MM.1S (cell line): ENCODE measurements around the gene TMEM258.

Experiments used
- DNase-seq: peaks from one replicate; pipeline ENCODE4 v3.0.0-alpha.2; 2015
- H2AFZ ChIP-seq: fragments of 300-600 bp; sonication (generic); 2 replicates; pipeline ENCODE4 v1.6.0; 2016; ENCODE audit warnings: antibody characterized with exemption, low read length
- H3F3A ChIP-seq: fragments of 300-600 bp; sonication (generic); 2 replicates; pipeline ENCODE4 v1.6.1; 2016; ENCODE audit warnings: mild to moderate bottlenecking, antibody characterized with exemption, low read length, moderate library complexity, mixed read lengths; ENCODE audit not compliant: insufficient read depth
- H3K27ac ChIP-seq: fragments of 300-600 bp; sonication (generic); 2 replicates; pipeline ENCODE4 v1.5.1; 2016; ENCODE audit warnings: mild to moderate bottlenecking, low read length
- H3K27me3 ChIP-seq: fragments of 300-600 bp; sonication (generic); replicated peaks from 2 replicates; pipeline ENCODE4 v1.6.0; 2016; ENCODE audit warnings: low read length; ENCODE audit not compliant: insufficient read depth
- H3K36me3 ChIP-seq: fragments of 300-600 bp; sonication (generic); replicated peaks from 2 replicates; pipeline ENCODE4 v1.6.1; 2016; ENCODE audit warnings: mild to moderate bottlenecking, low read length, mixed read lengths; ENCODE audit not compliant: insufficient read depth
- H3K4me1 ChIP-seq: fragments of 300-600 bp; sonication (generic); 2 replicates; pipeline ENCODE4 v1.6.1; 2016; ENCODE audit warnings: low read length, mixed read lengths
- H3K4me2 ChIP-seq: fragments of 300-600 bp; sonication (generic); 2 replicates; pipeline ENCODE4 v1.6.0; 2016; ENCODE audit warnings: low read depth, low read length
- H3K4me3 ChIP-seq: fragments of 300-600 bp; sonication (generic); 2 replicates; pipeline ENCODE4 v1.5.1; 2016; ENCODE audit warnings: low read length, mixed read lengths
- H3K79me2 ChIP-seq: fragments of 300-600 bp; sonication (generic); 2 replicates; pipeline ENCODE4 v1.6.1; 2016; ENCODE audit warnings: mixed run types, low read length, mixed read lengths
- H3K9ac ChIP-seq: fragments of 300-600 bp; sonication (generic); 2 replicates; pipeline ENCODE4 v1.6.1; 2016; ENCODE audit warnings: low read length, mixed read lengths
- H3K9me2 ChIP-seq: fragments of 300-600 bp; sonication (generic); replicated peaks from 2 replicates; pipeline ENCODE4 v1.6.1; 2016; ENCODE audit warnings: mild to moderate bottlenecking, low read length, mixed read lengths; ENCODE audit not compliant: insufficient read depth
- H3K9me3 ChIP-seq: fragments of 300-600 bp; sonication (generic); replicated peaks from 2 replicates; pipeline ENCODE4 v1.6.1; 2016; ENCODE audit warnings: mild to moderate bottlenecking, low read length, mixed read lengths; ENCODE audit not compliant: insufficient read depth
- H4K20me1 ChIP-seq: fragments of 300-600 bp; sonication (generic); 2 replicates; pipeline ENCODE4 v1.6.1; 2016; ENCODE audit warnings: mild to moderate bottlenecking, low read length, moderate library complexity, mixed read lengths; ENCODE audit not compliant: insufficient read depth
- CTCF ChIP-seq: fragments of 300-600 bp; sonication (generic); IDR thresholded peaks from 2 replicates; pipeline ENCODE4 v1.5.1; 2016; ENCODE audit warnings: antibody characterized with exemption, low read length, mixed read lengths
- EZH2 ChIP-seq: fragments of 300-600 bp; sonication (generic); optimal IDR thresholded peaks from 2 replicates; pipeline ENCODE3; 2017; ENCODE audit warnings: low read depth, mild to moderate bottlenecking, antibody characterized with exemption, low read length, mixed read lengths
- EZH2phosphoT487 ChIP-seq: fragments of 300-600 bp; sonication (generic); IDR thresholded peaks from 2 replicates; pipeline ENCODE4 v1.6.1; 2018; ENCODE audit warnings: antibody characterized with exemption, low read length

The TMEM258 gene

GRCh38 chr11:61785837-61786402 is 6.5 kb downstream of the TMEM258 start:
- Histone ChIP-seq H3K9me2 (no peaks in the 10 kb centered on the region), H2AFZ (no peak overlapping the region), H3K27ac (no peak overlapping the region), H3K4me1 (no peaks in the 10 kb centered on the region), H3K27me3 (no peaks in the 10 kb centered on the region), H3K9ac (no peak overlapping the region), H3K9me3 (no peaks in the 10 kb centered on the region), H4K20me1 (no peaks in the 10 kb centered on the region), H3K4me3 (no peak overlapping the region), H3K36me3 (no peaks in the 10 kb centered on the region), H3F3A (no peaks in the 10 kb centered on the region), H3K79me2 (peaks cover 20% of the 10 kb centered on the region), H3K4me2 (no peak overlapping the region)
- DNase-seq, result no peak
- TF ChIP-seq CTCF (no peak), EZH2 (no peak), EZH2phosphoT487 (no peak)

- Histone ChIP-seq H3K4me3 (no peak overlapping the region), H4K20me1 (no peaks in the 10 kb centered on the region), H3K4me2 (no peak overlapping the region), H3K9me2 (no peaks in the 10 kb centered on the region), H3K9me3 (no peaks in the 10 kb centered on the region), H3F3A (no peaks in the 10 kb centered on the region), H3K27ac (no peak overlapping the region), H3K79me2 (peaks cover 6% of the 10 kb centered on the region), H2AFZ (no peak overlapping the region), H3K27me3 (no peaks in the 10 kb centered on the region), H3K36me3 (no peaks in the 10 kb centered on the region), H3K9ac (no peak overlapping the region), H3K4me1 (no peaks in the 10 kb centered on the region)
- TF ChIP-seq EZH2 (no peak), EZH2phosphoT487 (no peak), CTCF (no peak)
- DNase-seq, result no peak
These were observed 7.9 kb downstream of the TMEM258 start for GRCh38 chr11:61784506-61784805.

GRCh38 chr11:61783717-61784505 is 8.5 kb downstream of the TMEM258 start:
- no peak overlapping the region for H3K4me2 ChIP-seq
- no peak overlapping the region for H2AFZ ChIP-seq
- no peak overlapping the region for H3K9ac ChIP-seq
- no peak for DNase-seq
- H4K20me1 ChIP-seq, result no peaks in the 10 kb centered on the region
- H3K27ac ChIP-seq, result no peak overlapping the region
- no peaks in the 10 kb centered on the region for H3K4me1 ChIP-seq
- no peaks in the 10 kb centered on the region for H3F3A ChIP-seq
- H3K4me3 ChIP-seq, result no peak overlapping the region
- H3K9me3 ChIP-seq, result no peaks in the 10 kb centered on the region
- H3K36me3 ChIP-seq, result no peaks in the 10 kb centered on the region
- TF ChIP-seq CTCF (no peak), EZH2 (no peak), EZH2phosphoT487 (no peak)
- no peaks in the 10 kb centered on the region for H3K9me2 ChIP-seq
- peaks cover 3% of the 10 kb centered on the region; the same call in 1 of the 2 replicates for H3K79me2 ChIP-seq
- no peaks in the 10 kb centered on the region for H3K27me3 ChIP-seq
